GM19467 (cell line): ENCODE results near the gene WBP1.
"Not testable (repeated sequence)": the region's sequence is repeated elsewhere in the genome, so short reads cannot be mapped to it uniquely, and the experiment has no call there.

Experiments
- ATAC-seq: cut with Tn5 transposase; IDR thresholded peaks from one replicate; pipeline ENCODE4 v1.9.1; 2021; ENCODE audit warnings: mild to moderate bottlenecking, moderate library complexity; ENCODE audit not compliant: unreplicated experiment

Gene WBP1

GRCh38 chr2:74426181-74426758, 32.0 kb upstream of the WBP1 start:
- ATAC-seq = no peak

GRCh38 chr2:74427551-74427950, 30.7 kb upstream of the WBP1 start:
- ATAC-seq = no peak

GRCh38 chr2:74428675-74429074, 29.6 kb upstream of the WBP1 start:
- no peak for ATAC-seq

GRCh38 chr2:74429487-74430451, 28.5 kb upstream of the WBP1 start:
- ATAC-seq = no peak

GRCh38 chr2:74430502-74430901, 27.7 kb upstream of the WBP1 start:
- ATAC-seq = no peak

- no peak for ATAC-seq
Observed at GRCh38 chr2:74436111-74436805, 22.0 kb upstream of the WBP1 start.

GRCh38 chr2:74436848-74437695, 21.2 kb upstream of the WBP1 start:
- ATAC-seq = no peak

- no peak for ATAC-seq
Observed at GRCh38 chr2:74438248-74438647, 20.0 kb upstream of the WBP1 start.

GRCh38 chr2:74439373-74439772, 18.9 kb upstream of the WBP1 start:
- ATAC-seq = no peak

GRCh38 chr2:74439803-74440377, 18.3 kb upstream of the WBP1 start:
- ATAC-seq = no peak

- ATAC-seq = peak; percentile 85
Observed at GRCh38 chr2:74440378-74441169, 17.7 kb upstream of the WBP1 start.

- no peak for ATAC-seq
Observed at GRCh38 chr2:74441170-74441689, 17.0 kb upstream of the WBP1 start.

- ATAC-seq = no peak
Observed at GRCh38 chr2:74441690-74442482, 16.4 kb upstream of the WBP1 start, which contains the start of gene RTKN. RTKN (minus strand) TSS chr2:74441937; CDS start chr2:74441816, 121 bp downstream.

- ATAC-seq = not testable (repeated sequence)
Observed at GRCh38 chr2:74442483-74443297, 15.5 kb upstream of the WBP1 start.

GRCh38 chr2:74444498-74445318, 13.5 kb upstream of the WBP1 start:
- ATAC-seq = no peak

GRCh38 chr2:74447230-74447999, 10.8 kb upstream of the WBP1 start:
- ATAC-seq = no peak
